Measurements from ENCODE around the gene GCLC. TPM values are rescaled to one million over a fixed set of nuclear protein-coding genes. Genes with fewer than 3 reads are reported as not detected.

GCLC gene
- total and polyA plus RNA-seq, 10 of the 15 experiments (the other 5 are each of a cell fraction or from before 2014, with no cell fraction given), result 6.5 to 23.6 (median 12.5) TPM

DNA sequence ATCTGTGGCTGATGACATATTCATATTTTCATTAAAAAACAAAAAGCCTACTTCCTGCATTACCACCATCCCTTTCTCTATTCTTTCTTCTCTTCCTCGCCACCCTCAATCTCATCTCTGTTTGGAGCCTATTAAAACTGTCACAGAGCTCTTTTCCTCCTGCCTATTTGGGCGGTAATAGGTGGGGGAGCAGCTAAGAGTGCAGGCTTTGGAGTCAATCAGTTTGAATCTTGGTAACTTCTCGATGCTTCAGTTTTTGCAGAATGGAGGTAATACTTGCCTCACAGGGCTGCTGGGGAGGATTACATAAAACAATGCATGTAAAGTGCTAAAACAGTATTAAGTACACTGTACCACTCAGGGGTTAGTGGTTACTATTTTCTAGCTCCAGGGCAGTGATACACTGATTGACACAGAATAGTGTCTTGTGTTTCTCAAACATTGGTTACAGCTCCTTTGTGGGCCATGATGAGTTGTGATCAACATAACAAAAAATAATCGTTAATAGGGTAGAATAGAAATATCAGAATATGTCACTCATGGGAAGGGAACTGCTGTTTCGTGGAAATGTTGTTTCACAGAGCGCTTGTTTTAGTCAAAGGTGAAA, 14.0 kb downstream of the GCLC start:
- H4K20me1 ChIP-seq (ENCODE audit: control insufficient read depth, insufficient read depth), result no peaks in the 10 kb centered on the region
- 97% methylated on average over 6 of the region's 6 CpGs for WGBS (ENCODE audit: insufficient coverage, insufficient replicate concordance, low lambda C conversion rate, missing lambda C conversion rate)
- no peak overlapping the region for H3K4me2 ChIP-seq (ENCODE audit: control insufficient read depth, insufficient read depth)
- no peak for FAIRE-seq
- no peak for DNase-seq (ENCODE audit: low read depth, low spot score)
- H3K27me3 ChIP-seq (replicated peaks in 1 of 2; ENCODE audit: control insufficient read depth in 2 of 2, insufficient read depth in 2 of 2, low read length in 1 of 2), result no peaks in the 10 kb centered on the region
- no peaks in the 10 kb centered on the region; the same call in 1 of the 2 replicates for H3K79me2 ChIP-seq (ENCODE audit: control insufficient read depth, insufficient read depth, low read length)
- TF ChIP-seq MEF2B (IDR thresholded peaks at IDR 0.05; ENCODE audit: partially characterized antibody, poor library complexity, severe bottlenecking), result no peak
- TF ChIP-seq, protein P1, sequence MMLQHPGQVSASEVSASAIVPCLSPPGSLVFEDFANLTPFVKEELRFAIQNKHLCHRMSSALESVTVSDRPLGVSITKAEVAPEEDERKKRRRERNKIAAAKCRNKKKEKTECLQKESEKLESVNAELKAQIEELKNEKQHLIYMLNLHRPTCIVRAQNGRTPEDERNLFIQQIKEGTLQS (IDR thresholded peaks at IDR 0.05; ENCODE audit: borderline replicate concordance, extremely low read depth, low read depth, low read length), result no peak
- no peak for TF ChIP-seq EP300 (IDR thresholded peaks at IDR 0.05; ENCODE audit: borderline replicate concordance in 1 of 2, control insufficient read depth in 1 of 2, low read depth in 2 of 2, low read length in 2 of 2)
- no peak for TF ChIP-seq CHD2 (IDR thresholded peaks at IDR 0.05; ENCODE audit: borderline replicate concordance, low read depth, low read length)
- no peaks in the 10 kb centered on the region for H3K36me3 ChIP-seq (ENCODE audit: control insufficient read depth in 2 of 2, insufficient read depth in 2 of 2, low read length in 1 of 2)
- ChIA-PET POLR2A (no interaction called here), RAD21 (ENCODE audit: unreplicated experiment) (no interaction called here), CTCF (interaction anchor here (0.6 to 2.7 kb wide), 3 partner anchors 23 to 38 kb away, joined by 3 to 18 read pairs (median 3); no protein-coding TSS in a partner anchor), SMC1A (ENCODE audit: uncharacterized antibody, unreplicated experiment) (no interaction called here)
- H3K9ac ChIP-seq (ENCODE audit: control insufficient read depth, insufficient read depth, low read length), result no peak overlapping the region
- no peaks in the 10 kb centered on the region for H3K9me3 ChIP-seq (replicated peaks; ENCODE audit: control insufficient read depth, insufficient read depth, low read length)
- intact Hi-C loops (cut with micrococcal nuclease; ENCODE audit: unreplicated experiment), result no loop called here
- ATAC-seq, result no peak
- no peak overlapping the region for H2AFZ ChIP-seq (ENCODE audit: control insufficient read depth, low read depth, low read length)
- no TSS peak for BruUV-seq (replicated peaks)
- in situ Hi-C loops (cut with MboI), result no loop called here
- H3K27ac ChIP-seq (ENCODE audit: control insufficient read depth, insufficient read depth), result no peak overlapping the region
- H3K4me1 ChIP-seq (ENCODE audit: control insufficient read depth, insufficient read depth, low read length), result peaks cover 10% of the 10 kb centered on the region
- H3K4me3 ChIP-seq, result no peak overlapping the region

DNA sequence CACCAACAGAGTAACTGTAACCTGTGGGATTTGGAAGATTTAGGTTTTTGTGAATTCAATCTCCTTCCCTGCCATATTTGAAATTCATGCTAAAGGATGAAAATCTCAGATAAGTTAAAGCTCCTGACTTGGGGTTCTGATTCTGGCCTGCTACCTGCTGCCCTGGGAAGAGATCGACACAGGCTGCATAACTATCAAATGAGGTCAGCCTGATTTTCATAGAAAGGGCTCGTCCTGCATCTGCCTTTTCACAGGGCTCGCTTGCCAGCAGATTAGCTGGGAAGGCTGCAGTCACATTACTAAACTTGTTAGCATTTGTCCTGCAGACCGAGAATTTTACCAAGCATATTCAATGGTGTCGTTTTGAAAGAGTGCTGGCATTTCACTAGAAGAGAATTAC, 14.6 kb downstream of the GCLC start:
- no peak overlapping the region for H3K27ac ChIP-seq (ENCODE audit: control insufficient read depth, insufficient read depth)
- ChIA-PET CTCF (interaction anchor here (0.6 to 2.7 kb wide), 4 partner anchors 23 to 188 kb away, joined by 3 to 18 read pairs (median 3); no protein-coding TSS in a partner anchor), POLR2A (interaction anchor here (0.6 kb wide), 1 partner anchor 1133 kb away, joined by 8 read pairs; no protein-coding TSS in a partner anchor), SMC1A (ENCODE audit: uncharacterized antibody, unreplicated experiment) (no interaction called here), RAD21 (ENCODE audit: unreplicated experiment) (no interaction called here)
- H3K4me3 ChIP-seq, result no peak overlapping the region
- WGBS (ENCODE audit: insufficient coverage, insufficient replicate concordance, low lambda C conversion rate, missing lambda C conversion rate), result 96% methylated on average over 5 of the region's 5 CpGs
- H3K4me1 ChIP-seq (ENCODE audit: control insufficient read depth, insufficient read depth, low read length), result peaks cover 10% of the 10 kb centered on the region
- no peak overlapping the region for H3K9ac ChIP-seq (ENCODE audit: control insufficient read depth, insufficient read depth, low read length)
- no peak overlapping the region for H2AFZ ChIP-seq (ENCODE audit: control insufficient read depth, low read depth, low read length)
- H3K79me2 ChIP-seq (ENCODE audit: control insufficient read depth, insufficient read depth, low read length), result no peaks in the 10 kb centered on the region; the same call in 1 of the 2 replicates
- no peaks in the 10 kb centered on the region for H4K20me1 ChIP-seq (ENCODE audit: control insufficient read depth, insufficient read depth)
- intact Hi-C loops (cut with micrococcal nuclease; ENCODE audit: unreplicated experiment) (no loop called here), in situ Hi-C loops (cut with MboI) (no loop called here)
- no peak overlapping the region for H3K4me2 ChIP-seq (ENCODE audit: control insufficient read depth, insufficient read depth)
- H3K9me3 ChIP-seq (replicated peaks; ENCODE audit: control insufficient read depth, insufficient read depth, low read length), result no peaks in the 10 kb centered on the region
- FAIRE-seq (no peak), ATAC-seq (no peak), DNase-seq (ENCODE audit: low read depth, low spot score) (no peak)
- H3K27me3 ChIP-seq (replicated peaks in 1 of 2; ENCODE audit: control insufficient read depth in 2 of 2, insufficient read depth in 2 of 2, low read length in 1 of 2), result no peaks in the 10 kb centered on the region
- H3K36me3 ChIP-seq (ENCODE audit: control insufficient read depth in 2 of 2, insufficient read depth in 2 of 2, low read length in 1 of 2), result no peaks in the 10 kb centered on the region
- TF ChIP-seq POLR2A (IDR thresholded peaks at IDR 0.05; ENCODE audit: low read depth, low read length) (no peak), PAX5 (IDR thresholded peaks at IDR 0.05; ENCODE audit: borderline replicate concordance, low read depth, low read length) (no peak)
- BruUV-seq (replicated peaks), result no TSS peak

Data from GM12878 (cell line).